M059J (cell line): ENCODE data around the gene VSTM4. TPM values are rescaled to one million over a fixed set of nuclear protein-coding genes. Genes with fewer than 3 reads are reported as not detected.

ENCODE experiments used
- DNase-seq: peaks from one replicate; pipeline ENCODE4 v3.0.0-alpha.2; 2012; ENCODE audit warnings: low read depth
- total RNA-seq: library from RNA; depleted of rRNA; stranded (reverse); fragments of >200 nt; shearing (Covaris generic); gene quantifications from 2 replicates; pipeline ENCODE4 v1.2.3, GENCODE V29; 2014

Gene VSTM4
- total RNA-seq, 1 experiment from 2014 or later, result not detected

- no peak for DNase-seq
Observed at GRCh38 chr10:49116509-49117375, 1.4 kb upstream of the VSTM4 start.

- no peak for DNase-seq
Observed at GRCh38 chr10:49115796-49116508, 630 bp upstream of the VSTM4 start.

GRCh38 chr10:49114718-49115014 is 656 bp downstream of the VSTM4 start:
- no peak for DNase-seq

GRCh38 chr10:49113741-49114141 is 1.6 kb downstream of the VSTM4 start:
- peak; percentile 5 for DNase-seq

- no peak for DNase-seq
Observed at GRCh38 chr10:49112851-49113250, 2.5 kb downstream of the VSTM4 start.

DNA sequence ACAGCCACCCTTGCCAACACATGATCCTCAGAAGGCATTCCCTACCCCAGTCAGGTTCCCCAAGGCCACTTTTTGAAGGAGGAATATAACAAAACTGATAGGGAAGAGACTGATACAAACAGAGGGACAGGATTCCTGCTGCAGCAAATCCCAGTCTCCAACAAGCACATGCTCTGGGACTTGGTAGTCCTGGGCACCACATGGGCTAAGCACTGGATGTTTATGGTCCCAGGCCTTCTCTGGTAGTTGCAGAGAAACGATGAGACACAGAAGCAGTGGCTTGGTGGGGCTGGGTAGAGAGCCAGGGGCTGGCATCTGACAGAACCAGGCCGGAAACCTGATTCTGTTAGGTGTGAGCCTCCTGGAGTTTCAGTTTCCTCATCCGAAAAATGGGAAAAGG is 3.2 kb downstream of the VSTM4 start:
- DNase-seq, result no peak

GRCh38 chr10:49111320-49111698 is 4.0 kb downstream of the VSTM4 start:
- no peak for DNase-seq

- DNase-seq, result no peak
Observed at GRCh38 chr10:49110684-49111319, 4.5 kb downstream of the VSTM4 start.

DNA sequence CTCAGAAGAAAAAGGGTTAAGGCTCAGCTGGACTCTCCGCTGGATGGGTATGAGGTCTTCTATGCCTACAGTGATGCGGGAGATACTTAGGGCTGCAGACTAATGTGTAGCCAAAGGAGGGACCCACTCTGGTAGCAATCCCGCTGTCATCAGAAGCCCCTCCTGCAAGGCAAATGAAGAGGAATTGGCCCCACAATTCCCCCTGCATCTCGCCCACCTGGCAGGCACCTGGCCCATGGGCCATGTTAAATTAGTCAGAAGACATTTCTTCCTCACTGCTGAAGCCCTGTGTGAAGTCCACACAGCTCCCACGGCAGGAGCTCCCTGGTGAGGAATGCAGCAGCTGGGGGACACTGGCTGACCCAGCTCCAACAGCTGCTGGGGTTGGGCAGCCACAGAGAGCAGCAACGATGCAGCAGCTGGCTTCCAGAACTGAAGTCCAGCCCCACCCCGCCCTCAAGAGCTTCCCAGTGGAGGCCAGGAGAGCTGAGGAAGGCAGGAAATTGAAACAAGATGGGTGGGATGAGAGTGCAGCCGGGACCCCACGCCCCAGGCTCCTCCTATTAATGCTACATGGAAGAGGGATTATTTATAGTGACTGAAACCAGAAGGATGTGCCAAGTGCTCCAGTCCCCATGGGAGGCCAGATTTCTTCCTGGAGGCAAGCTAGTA is 5.5 kb downstream of the VSTM4 start:
- DNase-seq, result no peak

- DNase-seq, result no peak
Observed at GRCh38 chr10:49108656-49109055, 6.7 kb downstream of the VSTM4 start.

- DNase-seq, result no peak
Observed at GRCh38 chr10:49107887-49108267, 7.4 kb downstream of the VSTM4 start.

DNA sequence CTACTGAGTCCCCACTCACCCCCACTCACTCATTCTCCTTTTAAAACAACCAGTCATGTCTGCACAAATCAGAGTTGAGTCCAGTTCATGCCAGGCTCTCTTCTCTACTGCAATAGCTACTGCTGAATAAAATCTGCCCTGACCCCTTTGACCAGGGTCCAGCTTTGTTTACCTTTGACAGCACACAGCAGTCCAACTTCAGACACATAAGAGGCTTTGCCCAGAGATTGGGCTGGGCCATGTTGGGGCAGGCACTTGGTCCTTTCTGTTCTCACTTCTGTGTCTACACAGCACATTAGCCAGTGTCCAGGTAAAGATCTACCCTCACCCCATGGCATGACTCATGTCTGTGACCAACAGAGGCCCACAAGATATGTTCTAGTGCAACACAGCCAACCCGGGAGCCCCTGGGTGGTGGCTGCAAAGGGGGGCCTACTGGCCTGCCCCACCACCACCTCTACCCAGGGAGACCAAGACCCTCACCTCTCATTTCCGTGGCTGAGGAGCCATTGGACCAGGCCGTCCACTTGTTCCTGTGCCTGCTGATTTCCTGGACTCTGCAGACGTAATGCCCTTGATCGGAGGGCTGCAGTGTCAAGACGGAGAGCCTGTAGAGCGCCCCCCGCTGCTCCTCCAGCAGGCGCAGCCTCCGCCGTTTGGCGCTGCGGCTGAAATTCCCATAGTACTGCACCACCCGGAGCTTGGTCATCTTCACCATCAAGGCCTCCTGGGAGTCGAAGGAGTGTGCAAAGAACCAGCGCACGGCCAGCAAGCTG is 8.0 kb downstream of the VSTM4 start:
- no peak for DNase-seq

DNA sequence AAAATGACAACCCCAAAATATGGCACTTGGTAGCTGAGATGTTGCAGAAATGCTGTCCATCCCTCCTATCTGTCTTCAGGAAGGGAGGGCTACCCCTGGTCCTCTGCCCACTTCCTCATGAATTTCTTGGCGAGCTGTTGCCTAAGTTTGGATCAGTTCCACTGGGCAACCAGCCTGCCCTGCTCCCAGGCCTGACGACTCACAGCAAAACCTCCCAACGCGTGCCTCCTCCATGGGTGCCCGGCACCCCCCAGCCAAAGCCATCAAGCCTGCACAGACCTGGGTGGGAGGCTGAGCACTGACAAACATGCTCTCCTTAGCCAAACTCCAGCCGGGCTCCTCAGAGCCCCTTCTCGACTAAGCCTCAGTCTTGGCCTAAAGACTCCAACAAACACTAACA is 8.9 kb downstream of the VSTM4 start:
- no peak for DNase-seq

- no peak for DNase-seq
Observed at GRCh38 chr10:49105076-49105475, 10.2 kb downstream of the VSTM4 start.

GRCh38 chr10:49104323-49104722 is 11.0 kb downstream of the VSTM4 start:
- DNase-seq, result no peak

GRCh38 chr10:49103761-49104160 is 11.6 kb downstream of the VSTM4 start:
- DNase-seq, result no peak

DNA sequence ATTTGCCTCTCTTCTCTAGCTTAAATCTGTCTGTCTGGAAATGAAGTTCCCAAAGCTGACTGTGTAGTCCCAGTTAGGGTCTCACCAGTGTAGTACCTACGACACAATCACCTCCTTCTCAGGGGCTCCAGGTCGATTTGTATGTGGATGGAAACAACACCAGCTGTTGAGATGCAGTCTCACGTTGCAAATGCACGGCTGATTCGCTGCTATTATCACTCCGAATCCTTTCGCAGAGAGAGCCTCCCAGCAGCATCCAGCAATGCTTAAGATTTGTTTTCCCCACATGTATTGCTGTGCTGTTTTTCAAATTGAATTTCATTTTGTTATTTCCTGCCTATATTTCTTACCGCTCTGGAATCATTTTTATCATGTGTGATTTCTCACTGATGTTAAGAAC is 16.3 kb downstream of the VSTM4 start:
- DNase-seq, result no peak

DNA sequence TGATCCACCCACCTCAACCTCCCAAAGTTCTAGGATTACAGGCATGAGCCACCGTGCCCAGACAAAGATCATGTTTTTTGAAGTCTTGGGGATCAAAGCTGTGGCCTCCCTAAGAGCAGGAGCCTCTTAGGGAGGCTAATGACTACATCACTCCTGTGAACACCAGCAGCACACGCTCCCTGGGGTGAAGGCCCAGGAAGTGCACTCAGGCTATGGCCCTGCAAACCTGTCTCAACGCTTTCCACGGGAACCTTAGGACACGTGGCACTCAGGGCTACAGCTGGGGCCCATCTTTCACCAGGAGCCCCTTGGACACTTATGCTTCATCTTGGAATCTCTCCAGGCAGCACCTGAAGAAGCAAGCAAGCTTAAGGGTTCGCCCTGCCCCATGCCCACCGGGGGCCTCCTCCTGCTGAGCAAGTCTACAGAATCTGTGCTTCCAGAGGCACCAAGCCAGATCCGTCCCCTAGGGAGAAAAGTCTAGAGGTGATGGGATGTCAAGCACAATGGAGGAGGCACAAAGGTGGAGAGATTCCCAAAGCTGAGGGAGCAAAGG is 18.4 kb downstream of the VSTM4 start:
- DNase-seq, result no peak

DNA sequence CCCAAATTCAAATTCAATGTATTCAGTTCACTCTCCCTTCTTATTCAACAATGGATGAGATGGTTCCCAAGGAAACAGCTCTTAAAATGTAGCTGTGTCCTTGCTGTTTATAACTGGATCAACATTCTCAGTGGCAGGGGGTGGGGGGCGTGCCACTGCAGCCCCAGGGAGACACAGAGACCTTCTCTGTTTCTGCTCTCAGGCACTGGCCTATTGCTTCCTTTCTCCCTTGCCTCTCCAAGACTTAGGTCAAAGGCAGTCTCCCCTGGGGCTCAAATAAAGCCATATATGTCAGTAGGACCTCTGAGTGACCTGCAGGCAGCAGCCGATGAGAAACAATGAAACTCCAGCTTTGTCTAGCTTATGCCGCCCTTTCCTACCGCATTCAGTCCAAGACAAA is 20.7 kb downstream of the VSTM4 start:
- no peak for DNase-seq

- no peak for DNase-seq
Observed at GRCh38 chr10:49093922-49094321, 21.4 kb downstream of the VSTM4 start.

GRCh38 chr10:49092477-49092876 is 22.8 kb downstream of the VSTM4 start:
- DNase-seq, result no peak
